Right renal cortex interstitium (tissue), 3 donors: Measurements from ENCODE around the gene GTF2B. TPM values are rescaled to one million over a fixed set of nuclear protein-coding genes. Genes with fewer than 3 reads are reported as not detected.

Experiments
- polyA plus RNA-seq, 3 donors: library from polyadenylated mRNA; unstranded; fragments of 120-200 nt; gene quantifications; one replicate each; pipeline ENCODE4 v1.2.1, GENCODE V29; 2013; ENCODE audit not compliant: insufficient read length in 3 of 3

Gene GTF2B
- polyA plus RNA-seq, 3 donors, result 49.4 to 55.4 (median 53.7) TPM

Other genes starting within 250 kb of the GTF2B start
- 10 to 100 TPM; 62.9 to 71.7 (median 67.0) TPM for gene PKN2, start 207.3 kb downstream of the GTF2B start, polyA plus RNA-seq
- gene KYAT3, start 101.1 kb upstream of the GTF2B start, polyA plus RNA-seq, result 10 to 100 TPM; 56.5 to 65.0 (median 56.8) TPM
- gene RBMXL1, start 101.1 kb upstream of the GTF2B start, polyA plus RNA-seq, result 10 to 100 TPM; 17.3 to 20.4 (median 20.3) TPM
- gene GBP3, start 131.3 kb upstream of the GTF2B start, polyA plus RNA-seq, result 10 to 100 TPM; 26.0 to 31.6 (median 26.5) TPM
- gene GBP1, start 173.6 kb upstream of the GTF2B start, polyA plus RNA-seq, result 10 to 100 TPM; 14.9 to 18.0 (median 14.9) TPM
- gene GBP2, start 234.5 kb upstream of the GTF2B start, polyA plus RNA-seq, result 1 to 10 TPM; 1.8 to 4.0 (median 3.5) TPM